Iris pigment epithelial cell (primary cell): Measurements from ENCODE around the gene ZNF683.
"Not testable (repeated sequence)": the region's sequence is repeated elsewhere in the genome, so short reads cannot be mapped to it uniquely, and the experiment has no call there.

Source experiments
- DNase-seq: peaks from one replicate; pipeline ENCODE4 v3.0.0-alpha.2; 2011; ENCODE audit warnings: low read depth

The ZNF683 gene

GRCh38 chr1:26372611-26373010, at the start of gene ZNF683:
Gene ZNF683 (minus strand): TSS chr1:26372750. CDS start chr1:26368571, 4,179 bp downstream.
- not testable (repeated sequence) for DNase-seq

GRCh38 chr1:26419494-26419893, 46.9 kb upstream of the ZNF683 start:
- DNase-seq, result no peak

- DNase-seq, result no peak
Observed at GRCh38 chr1:26418865-26419349, 46.4 kb upstream of the ZNF683 start.

GRCh38 chr1:26417111-26417759, 44.7 kb upstream of the ZNF683 start:
- peak; percentile 59 for DNase-seq

- no peak for DNase-seq
Observed at GRCh38 chr1:26413031-26413430, 40.5 kb upstream of the ZNF683 start.

- DNase-seq, result no peak
Observed at GRCh38 chr1:26412180-26412840, 39.8 kb upstream of the ZNF683 start.

DNA sequence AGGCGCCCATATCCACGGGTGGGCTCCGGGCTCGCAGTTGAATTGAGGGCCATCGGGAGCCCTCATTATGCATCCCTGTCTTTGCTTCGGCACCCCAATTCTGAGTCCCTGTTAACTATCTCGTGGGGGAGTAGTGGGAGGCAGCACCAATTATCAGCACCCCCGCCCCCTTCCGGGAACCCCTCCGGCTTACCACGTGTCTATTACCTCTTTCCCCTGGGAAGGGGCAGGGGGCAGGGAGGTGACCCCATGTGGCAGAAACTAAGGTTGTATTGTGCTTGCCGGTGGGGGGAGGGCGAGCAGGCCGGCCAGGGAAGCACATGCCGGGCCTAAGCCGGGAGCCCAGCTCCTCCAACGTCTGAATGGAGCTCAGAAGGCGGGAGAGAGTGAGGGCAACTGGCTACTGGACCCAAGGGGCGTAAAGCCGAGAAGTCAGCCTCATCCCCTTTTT, 39.1 kb upstream of the ZNF683 start:
- DNase-seq, result no peak

- DNase-seq, result no peak
Observed at GRCh38 chr1:26410706-26411623, 38.4 kb upstream of the ZNF683 start, which contains the start of gene LIN28A. Gene LIN28A (plus strand): TSS chr1:26410817. CDS start chr1:26410892, 75 bp downstream.

GRCh38 chr1:26409191-26409807, 36.7 kb upstream of the ZNF683 start:
- DNase-seq, result no peak

- peak; percentile 65 for DNase-seq
Observed at GRCh38 chr1:26408604-26409003, 36.1 kb upstream of the ZNF683 start.

- peak; percentile 69 for DNase-seq
Observed at GRCh38 chr1:26405281-26405915, 32.8 kb upstream of the ZNF683 start.

GRCh38 chr1:26404641-26405040, 32.1 kb upstream of the ZNF683 start:
- DNase-seq, result peak; percentile 49

- DNase-seq, result no peak
Observed at GRCh38 chr1:26403656-26404055, 31.1 kb upstream of the ZNF683 start.

DNA sequence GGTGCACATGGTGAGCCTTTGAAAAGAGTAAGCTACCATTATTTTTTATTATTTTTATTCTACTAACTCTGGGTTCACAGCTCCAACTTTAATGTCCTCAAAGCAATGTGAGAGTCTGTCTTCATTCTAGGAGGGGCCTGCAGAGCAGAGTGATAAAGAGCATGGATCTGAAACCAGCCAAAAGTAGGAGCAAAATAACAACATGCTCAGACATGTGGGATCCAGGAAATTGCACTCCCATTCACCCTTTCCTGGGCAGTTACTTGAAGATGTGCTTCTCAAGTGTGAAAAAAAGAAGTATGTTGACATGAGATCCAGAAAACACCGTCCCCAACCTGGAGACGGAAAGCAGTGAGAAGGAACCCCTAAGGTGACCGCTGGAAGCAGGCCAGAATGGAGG, 29.3 kb upstream of the ZNF683 start:
- no peak for DNase-seq

DNA sequence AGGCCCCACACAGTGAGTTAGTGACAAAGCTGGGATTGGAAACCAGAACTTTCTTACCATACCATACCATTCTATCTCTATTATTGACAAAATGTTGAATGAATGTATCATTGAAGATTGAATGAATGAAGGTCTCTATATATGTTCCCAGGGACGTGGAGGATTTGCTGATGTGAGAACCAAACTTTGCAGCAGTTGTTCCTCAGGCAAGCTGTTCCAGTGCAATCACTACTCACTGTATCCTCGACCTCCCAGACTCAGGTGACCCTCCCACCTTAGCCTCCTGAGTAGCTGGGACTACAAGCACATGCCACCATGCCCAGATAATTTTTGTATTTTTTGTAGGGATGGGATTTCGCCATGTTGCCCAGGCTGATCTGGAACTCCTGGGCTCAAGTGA, 26.5 kb upstream of the ZNF683 start:
- no peak for DNase-seq

DNA sequence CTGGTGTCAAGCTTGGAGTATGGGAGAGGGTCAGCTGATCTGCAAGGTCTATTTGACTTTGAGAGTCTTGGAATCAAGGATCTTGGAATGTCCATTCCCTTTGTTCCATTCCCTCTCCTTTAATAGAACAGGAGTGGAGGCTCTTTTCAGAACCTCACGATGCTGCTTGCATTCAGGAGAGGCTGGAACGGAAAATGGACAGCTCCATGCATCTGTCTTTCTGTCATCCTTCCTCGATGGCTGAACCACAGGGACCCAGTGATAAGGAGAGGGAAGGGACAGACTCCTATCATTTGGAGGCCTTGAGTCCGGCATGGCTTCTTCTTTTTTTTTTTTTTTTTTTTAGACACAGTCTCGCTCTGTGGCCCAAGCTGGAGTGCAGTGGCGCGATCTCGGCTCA, 23.2 kb upstream of the ZNF683 start:
- DNase-seq, result no peak

GRCh38 chr1:26391450-26391849, 18.9 kb upstream of the ZNF683 start:
- peak; percentile 65 for DNase-seq

- DNase-seq, result no peak
Observed at GRCh38 chr1:26389604-26390247, 17.2 kb upstream of the ZNF683 start.

DNA sequence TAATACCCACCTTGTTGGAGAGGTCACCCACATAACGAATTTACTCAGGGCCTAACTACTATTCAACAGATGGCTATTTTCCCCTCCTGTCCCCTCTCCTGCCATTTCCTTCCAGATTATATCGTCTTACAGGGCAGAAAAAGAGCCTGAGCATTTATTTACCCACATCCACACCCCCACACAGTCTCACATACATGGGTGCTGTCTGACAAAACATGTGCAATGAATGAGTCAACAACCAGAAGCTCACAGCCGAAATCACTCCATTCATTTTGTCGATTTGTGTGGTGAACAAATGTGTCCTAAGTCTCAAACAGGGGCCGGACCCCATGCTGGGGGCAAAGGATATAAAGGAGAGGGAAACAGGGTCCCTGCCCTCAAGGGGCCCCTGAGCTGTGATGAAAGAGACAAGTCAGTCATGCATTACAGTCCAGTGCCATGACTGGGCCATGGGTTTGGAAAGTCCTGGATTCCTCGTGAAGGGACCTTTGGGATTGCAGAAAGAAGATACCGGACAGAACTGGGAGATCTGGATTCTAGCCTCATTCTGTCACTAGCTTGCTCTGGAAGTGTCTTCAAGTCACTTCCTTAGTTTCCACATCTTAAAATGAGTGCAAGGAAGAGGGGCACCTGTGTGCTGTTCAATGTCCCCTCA, 16.4 kb upstream of the ZNF683 start:
- peak; percentile 29 for DNase-seq

- DNase-seq, result peak; percentile 67
Observed at GRCh38 chr1:26387447-26387846, 14.9 kb upstream of the ZNF683 start.
